ELR (cell line): ENCODE data around the gene RETSAT.
"Not testable (repeated sequence)": the region's sequence is repeated elsewhere in the genome, so short reads cannot be mapped to it uniquely, and the experiment has no call there.

Experiments used
- DNase-seq: peaks from one replicate; pipeline ENCODE4 v3.0.0-alpha.2; 2015; ENCODE audit warnings: low read depth

Gene RETSAT

DNA sequence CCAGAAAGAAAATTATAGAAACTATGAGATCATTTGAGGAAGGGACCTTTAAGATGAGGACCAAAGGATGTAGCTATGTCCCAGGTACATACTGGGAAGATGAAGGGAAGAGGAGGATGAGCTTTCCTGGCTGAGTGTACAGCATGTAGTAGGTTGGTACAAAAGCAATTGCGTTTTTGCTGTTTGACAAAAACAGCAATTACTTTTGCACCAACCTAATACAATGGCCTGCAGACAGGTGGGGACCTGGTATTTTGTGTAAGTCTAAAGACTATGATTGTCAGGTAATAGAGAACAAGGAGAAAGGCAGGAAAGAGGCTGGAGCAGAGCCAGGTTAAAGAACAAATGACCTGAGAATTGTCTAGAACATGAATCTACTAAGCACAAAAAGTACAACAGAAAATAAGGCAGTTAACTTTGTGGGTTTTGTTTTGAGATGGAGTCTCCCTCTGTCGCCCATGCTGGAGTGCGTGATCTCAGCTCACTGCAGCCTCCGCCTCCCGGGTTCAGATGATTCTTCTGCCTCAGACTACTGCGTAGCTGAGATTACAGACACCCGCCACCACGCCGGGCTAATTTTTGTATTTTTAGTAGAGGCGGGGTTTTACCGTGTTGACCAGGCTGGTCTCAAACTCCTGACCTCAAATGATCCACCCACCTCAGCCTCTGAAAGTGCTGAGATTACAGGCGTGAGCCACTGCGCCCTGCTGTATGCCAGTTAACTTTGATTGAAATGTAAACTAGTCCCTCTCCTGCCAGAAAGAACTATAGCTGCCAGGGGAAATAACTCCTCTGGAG is 23.3 kb downstream of the RETSAT start:
- DNase-seq, result no peak

DNA sequence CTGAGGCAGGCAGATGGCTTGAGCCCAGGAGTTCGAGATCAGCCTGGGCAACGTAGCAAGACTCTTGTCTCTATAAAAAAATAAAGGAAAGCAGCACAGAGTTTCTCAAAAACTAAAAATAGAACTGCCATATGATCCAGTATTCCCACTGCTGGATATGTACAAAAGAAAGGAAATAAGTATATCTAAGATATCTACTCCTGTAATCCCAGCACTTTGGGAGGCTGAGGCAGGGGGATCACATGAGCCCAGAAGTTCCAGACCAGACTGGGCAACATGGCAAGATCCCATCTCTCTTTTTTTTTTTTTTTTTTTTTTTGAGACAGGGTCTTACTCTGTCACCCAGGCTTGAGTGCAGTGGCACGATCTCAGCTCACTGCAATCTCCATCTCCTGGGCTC is 24.6 kb downstream of the RETSAT start:
- DNase-seq, result not testable (repeated sequence)

DNA sequence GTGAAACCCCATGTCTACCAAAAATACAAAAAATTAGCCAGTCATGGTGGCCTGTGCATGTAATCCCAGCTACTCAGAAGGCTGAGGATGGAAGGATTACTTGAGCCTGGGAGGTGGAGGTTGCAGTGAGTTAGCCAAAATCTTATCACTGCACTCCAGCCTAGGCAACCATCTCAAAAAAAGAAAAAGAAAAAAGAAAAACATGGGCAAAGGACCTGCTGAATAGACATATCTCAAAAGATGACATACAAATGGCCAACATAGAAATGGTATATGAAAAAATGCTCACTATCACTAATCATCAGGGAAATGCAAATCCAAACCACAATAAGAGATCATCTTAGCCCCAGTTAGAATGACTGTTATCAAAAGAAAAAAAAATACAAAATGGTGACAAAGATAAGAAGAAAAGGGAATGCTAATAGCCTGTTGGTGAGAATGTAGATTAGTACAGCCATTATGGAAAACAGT is 25.1 kb downstream of the RETSAT start:
- no peak for DNase-seq

DNA sequence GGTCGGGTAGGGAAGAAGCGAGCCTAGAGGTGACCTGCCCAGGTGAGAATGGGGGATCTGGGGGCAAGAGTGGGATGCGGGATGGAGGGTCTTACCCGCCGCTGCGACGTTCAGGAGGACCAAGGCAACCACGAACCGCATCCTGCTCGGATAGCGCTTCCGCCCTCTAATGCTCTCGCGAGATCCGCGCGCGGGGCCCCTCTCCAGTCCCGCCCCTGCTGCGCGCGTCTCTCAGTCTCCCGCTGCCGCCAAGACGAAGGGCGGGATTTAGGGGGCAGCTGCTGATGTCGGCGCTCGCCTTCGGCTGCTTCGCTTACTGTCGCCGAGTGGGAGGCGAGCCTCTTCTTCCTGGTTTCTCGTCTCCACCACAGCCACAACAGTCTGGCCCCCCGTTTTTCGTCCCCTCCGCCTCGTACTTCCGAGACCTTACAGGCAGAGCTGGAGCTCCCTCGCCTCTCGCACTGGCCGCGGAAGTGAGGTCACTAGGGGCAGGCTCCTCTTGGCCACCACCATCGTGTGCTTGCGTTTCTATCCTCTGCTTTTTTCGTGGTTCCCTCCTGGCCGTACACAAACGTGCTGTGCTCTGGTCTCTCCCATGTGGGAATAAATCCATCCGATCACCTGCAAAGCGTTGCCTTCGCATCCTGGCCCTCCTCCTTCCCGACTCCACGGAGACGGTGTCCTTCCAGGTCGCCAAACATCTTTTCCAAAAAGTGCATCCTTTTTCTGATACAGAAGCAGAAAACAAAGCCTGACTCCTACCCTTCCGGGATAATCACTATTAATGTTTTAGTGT is 26.3 kb downstream of the RETSAT start, which contains the start of gene TGOLN2:
TSS of gene TGOLN2 (minus strand) at position 168 of the 796 bp plus-strand sequence. CDS start at position 141, 27 bp downstream.
- DNase-seq, result peak; percentile 95

DNA sequence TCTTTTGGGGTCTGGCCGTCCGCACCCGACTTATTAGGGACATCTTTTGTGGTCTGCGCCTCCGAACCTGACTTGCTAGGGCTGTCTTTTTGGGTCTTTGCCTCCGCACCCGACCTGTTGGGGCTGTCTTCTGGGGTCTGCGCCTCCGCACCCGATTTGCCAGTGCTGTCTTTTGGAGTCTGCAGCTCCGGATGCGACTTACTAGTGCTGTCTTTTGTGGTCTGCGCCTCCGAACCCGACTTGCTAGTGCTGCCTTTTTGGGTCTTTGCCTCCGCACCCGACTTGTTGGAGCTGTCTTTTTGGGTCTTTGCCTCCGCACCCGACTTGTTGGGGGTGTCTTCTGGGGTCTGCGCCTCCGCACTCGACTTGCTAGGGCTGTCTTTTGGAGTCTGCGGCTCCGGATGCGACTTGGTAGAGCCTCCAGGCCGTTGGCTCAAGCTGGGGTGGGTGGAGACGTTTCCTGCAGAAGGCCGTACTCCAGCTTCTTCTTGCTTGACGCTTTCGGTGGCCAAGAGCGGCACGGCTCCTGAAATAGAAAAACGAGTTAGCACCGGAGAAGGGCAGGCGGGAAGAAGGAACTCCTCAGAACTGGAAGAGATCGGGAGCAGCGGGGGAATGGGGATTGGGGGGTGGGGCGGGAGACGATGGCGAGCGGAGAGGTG is 27.0 kb downstream of the RETSAT start:
- DNase-seq, result peak; percentile 62

DNA sequence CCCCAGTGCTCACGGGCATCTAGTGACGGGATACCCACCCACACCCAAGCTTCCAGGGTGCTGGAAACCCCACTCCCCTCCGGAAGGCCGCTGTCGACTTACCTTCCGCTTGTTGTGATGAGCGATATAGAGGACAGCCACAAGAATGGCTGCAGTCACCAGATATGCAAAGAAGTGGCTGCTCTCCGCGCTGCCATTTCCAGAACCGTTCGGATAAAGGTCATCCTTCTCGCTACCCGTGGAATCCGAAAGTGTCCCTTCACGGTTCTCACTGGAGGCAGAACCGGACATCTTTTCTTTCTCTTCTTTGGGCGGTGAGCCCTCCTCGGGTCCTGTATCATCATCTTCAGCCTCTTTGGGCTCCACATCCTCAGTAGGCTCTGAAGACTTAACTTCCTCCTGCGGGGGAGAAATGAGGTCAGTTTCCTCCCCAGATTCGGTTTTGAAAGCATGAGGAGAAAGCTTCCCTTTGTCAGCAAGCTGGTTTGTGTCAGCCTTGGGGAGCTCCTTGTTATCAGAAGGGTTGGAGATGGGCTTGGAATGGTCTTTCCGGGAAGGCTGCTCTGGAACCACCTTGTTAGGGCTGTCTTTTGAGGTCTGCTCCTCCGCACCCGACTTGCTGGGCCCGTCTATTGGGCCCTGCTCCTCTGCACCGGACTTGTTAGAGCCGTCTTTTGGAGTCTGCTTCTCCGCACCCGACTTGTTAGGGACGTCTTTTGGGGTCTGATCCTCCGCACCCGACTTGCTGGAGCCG is 27.7 kb downstream of the RETSAT start:
- DNase-seq, result peak; percentile 52

DNA sequence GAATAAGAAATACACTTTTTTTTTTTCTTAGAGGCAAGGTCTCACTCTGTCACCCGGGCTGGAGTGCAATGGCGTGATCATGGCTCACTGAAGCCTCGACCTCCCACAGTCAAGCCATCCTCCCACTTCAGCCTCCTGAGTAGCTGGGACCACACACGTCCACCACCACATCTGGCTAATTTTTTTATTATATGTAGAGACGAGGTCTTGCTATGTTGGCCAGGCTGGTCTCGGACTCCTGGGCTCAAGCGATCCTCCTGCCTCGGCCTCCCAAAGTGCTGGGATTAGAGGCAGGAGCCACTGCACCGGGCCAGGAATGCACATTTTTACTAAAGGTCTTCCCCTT is 28.9 kb downstream of the RETSAT start:
- no peak for DNase-seq

DNA sequence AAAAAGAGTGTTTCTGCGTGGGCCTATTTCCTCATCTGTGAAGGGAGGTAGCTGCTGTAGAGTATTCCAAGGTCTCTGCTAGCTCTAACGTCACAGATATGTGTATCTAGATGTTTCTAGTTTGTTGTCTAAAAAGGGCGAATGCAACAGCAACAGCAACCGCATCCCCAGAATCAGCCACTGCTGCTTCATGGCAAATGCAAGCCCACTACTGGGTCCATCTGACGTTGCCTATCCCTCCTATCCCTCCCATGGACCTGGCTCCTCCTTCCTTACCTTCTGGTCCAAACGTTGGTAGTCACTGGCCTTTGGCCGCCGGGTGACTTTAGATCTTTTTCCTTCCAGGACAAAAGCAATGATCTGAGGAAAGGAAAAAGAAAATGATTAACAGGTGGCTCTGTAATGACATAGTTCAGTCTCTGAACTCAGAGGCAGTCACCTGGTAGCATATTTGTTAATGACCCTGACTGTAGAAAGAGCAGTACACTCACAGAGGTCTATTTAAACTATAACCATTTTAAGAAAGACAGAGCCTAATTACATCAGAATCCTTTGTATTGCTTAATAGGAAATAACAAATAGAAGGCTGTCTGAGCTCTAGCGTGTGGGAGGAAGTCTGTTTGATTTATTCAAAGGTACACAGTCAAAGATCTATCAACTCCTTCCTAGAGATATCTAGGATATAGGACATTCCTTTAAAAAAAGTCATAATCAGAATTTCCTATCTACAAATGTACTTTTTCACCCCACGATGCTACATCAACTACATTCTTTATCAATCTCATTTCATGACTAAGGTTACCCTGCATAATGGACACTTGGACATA is 29.5 kb downstream of the RETSAT start:
- DNase-seq, result peak; percentile 18

DNA sequence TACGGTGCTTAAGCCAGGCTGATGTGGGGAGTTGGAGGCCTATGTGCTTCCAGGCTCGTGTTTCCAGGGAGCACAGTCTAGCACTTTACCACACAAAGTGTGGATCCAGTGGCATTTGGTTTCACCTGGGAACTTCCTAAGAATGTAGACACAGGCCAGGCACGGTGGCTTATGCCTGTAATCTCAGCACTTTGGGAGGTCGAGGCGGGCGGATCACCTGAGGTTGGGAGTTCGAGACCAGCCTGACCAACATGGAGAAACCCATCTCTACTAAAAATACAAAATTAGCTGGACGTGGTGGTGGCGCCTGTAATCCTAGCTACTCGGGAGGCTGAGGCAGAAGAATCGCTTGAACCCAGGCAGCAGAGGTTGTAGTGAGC is 30.4 kb downstream of the RETSAT start:
- not testable (repeated sequence) for DNase-seq

DNA sequence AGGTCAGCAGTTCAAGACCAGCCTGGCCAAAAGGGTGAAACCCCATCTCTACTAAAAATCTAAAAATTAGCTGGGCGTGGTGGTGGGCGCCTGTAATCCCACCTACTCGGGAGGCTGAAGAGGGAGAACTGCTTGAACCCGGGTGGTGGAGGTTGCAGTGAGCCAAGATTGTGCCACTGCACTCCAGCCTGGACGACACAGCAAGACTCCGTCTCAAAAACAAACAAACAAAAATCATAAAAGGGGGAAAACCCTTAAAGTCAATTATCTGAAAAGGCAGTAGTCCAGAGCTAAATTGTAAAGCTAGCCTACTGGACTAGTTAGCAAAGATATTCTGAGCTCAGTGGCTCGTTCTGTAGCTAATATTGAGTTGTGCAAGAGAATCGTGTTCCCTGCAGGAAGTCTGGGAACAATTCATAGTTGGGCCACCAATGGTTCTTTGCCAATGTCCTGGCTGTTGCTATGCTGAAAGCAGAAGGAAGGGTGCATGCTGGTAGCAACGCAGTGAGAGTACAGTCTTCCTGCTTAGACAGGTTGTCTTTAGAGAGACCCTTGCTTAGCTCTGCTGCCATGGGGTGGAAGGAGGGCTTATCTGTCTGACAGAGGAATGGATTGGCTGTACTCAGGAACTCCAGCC is 30.9 kb downstream of the RETSAT start:
- no peak for DNase-seq

DNA sequence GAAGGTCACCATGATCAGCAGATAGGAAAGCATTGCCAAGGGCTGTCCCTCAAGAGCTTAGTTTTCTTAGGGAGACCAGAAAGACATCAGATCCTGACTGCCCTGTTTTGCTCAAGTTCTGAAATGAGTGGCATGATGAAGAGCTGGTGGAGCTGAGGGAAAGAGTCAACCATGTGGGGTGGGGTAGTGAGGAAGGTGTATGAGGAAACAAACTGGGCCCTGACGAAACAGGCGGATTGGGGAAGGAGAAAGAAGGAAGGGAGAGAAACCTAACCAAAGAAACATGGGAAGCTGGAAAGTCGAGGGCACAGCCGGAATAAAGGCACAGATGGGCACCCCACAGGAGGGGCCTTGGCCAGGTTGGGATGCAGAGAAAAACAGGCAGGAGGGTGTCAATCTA is 34.5 kb downstream of the RETSAT start:
- no peak for DNase-seq

DNA sequence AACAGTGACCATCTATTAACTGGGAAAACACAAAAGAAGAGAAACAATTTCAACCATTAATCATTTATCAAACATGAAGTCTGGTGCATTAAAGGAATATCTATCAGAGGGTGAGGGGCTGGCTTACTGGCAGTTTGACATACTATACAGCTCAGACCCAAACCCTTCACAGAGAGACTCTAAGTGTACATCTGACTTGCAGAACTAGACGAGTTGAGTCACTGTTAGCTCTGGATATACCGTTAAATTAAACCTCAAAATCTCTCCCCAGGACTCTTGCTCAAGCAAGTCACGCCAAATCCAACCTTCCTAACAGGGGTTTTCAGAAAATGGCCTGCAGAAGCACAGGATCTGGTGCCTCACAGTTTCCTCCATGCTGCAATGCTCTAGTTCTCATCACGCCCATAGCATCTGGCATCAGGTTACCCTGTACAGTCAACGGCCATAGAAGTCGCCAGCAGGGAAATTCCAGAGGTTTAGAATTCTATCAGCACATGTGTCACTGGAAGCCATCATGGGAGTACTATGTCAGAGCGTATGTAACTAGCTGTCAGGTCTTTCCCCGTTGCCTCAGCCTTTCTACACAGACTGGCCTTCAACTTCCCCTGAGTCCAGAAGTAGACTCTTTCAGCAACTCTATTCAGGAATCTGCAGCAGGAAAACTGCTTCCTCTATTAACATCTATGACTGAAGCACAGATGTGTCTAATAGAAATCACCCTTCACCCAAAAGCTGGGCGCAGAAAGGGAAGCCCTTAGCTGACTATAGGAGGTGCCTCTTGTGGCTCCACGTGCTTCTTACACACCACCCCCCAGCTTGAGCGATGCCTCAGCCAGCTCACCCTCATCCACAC is 35.9 kb downstream of the RETSAT start:
- peak; percentile 84 for DNase-seq

DNA sequence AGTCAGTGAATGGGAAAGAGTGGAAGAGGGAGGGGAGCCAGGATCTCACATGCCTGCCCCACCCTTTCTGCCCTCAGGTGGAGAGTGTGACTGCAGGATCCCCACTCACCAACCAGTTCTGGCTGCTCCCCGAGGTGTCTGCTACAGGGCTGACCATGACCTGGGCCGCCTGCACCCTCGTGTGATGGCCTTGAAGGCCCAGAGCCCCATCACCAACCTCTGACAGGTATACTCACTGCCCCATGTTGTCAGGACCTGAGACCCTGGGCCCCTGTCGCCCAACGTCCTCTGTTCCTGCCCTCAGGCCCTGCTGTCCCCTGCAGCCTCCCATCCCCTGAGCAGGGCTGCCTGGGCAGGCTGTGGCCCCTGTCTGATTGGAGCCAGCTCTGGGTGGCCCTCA is 38.4 kb downstream of the RETSAT start:
- DNase-seq, result not testable (repeated sequence)

DNA sequence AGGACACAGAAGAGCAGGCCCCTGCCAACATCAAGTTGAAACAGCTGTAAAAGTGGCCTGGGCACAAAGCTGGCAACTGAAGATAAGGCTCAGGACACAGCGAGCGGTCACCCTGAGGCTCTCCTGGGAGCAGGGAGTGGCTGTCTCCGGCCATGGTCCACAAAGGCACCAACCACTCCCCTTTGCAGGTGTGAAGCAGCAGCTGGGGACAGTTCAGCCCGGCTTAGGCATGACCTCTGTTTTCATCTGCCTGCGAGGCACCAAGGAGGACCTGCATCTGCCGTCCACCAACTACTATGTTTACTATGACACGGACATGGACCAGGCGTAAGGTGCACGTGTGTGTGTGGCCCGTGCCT is 39.5 kb downstream of the RETSAT start:
- DNase-seq, result no peak

DNA sequence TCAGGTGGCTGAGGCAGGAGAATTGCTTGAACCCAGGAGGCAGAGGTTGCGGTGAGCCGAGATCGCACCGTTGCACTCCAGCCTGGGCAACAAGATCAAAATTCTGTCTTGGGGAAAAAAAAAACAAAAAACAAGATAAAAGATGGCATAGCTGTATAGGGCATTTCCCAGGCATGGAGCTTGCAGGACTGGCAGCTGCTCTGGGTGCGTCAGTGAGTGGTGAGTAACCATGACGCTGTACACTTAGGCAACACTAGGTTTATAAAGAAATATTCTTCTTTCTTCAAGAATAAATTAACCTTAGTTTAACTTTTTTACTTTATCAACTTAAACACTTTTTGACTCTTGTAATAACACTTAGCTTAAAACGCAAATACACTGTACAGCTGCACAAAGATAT is 41.9 kb downstream of the RETSAT start:
- peak; percentile 84 for DNase-seq

DNA sequence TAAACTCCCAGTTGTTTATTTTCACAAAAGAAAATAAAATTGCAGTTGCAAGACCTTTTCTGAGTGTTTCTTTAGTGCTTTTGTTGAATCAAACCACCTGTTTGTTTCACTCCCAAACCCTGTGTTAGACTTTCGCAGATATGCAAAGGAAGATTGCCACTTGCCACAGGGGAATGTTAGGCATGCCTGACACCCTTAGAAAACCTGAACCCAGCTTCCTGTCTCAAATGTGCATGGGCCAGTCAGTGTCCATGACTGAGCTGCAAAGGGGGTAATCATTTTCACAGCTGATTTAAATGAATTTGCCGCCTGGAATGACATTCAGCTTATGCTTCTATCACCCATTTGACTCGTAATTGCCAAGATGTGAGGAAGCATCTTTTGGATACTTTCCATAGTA is 44.0 kb downstream of the RETSAT start:
- DNase-seq, result no peak

DNA sequence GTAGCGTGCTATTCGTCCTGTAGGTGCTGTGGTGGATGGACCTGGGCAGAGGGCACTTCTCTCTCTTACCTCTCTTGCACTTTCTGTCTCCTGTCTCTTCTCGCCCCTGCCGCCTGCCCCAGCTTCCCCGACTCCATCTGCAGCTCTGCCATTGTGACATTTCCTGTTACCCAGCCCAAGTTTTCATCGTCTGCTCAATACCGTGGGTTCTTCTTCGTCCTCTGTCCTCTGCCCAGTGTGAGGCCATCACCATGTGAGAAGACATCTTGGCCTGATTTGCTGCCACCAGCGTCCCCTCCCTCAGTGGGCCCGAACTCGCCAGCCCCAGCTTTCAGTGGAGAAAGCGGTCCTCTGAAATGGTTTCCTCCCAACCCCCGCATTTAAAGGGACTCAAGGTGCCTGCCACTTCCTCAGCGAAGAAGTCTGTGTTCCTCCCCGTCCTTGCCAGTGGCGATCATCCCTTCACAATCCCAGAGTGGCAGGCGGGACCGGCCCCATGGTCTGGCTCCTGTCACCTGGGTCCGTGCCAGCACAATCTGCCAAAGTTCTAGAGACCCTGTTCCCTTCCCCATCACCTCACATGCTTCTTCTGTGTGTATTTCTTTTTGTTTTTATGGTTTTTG is 44.5 kb downstream of the RETSAT start:
- DNase-seq, result no peak

DNA sequence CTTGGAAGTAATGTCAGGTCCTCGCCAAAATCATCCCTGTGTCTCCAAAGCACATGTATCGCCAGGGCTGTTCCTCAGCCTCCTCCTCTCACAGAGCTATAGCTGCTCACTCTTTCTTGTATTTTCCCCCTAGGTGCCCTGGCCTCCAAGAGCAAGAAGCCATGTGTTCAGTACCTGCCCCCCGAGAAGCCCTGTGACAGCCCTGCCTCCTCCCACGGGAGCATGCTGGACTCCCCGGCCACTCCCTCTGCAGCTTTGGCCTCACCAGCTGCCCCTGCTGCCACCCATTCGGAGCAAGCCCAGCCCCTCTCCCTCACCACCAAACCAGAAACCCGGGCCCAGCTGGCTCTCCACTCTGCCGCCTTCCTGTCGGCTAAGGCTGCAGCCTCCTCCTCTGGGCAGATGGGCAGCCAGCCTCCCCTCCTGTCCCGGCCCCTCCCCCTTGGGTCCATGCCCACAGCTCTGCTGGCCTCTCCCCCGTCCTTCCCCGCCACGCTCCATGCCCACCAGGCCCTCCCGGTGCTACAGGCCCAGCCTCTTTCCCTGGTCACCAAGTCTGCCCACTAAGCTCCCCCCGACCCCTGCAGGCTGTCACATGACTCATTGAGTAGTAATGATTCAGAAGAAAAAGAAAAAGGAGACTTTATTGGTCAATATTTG is 45.3 kb downstream of the RETSAT start:
- peak; percentile 59 for DNase-seq

DNA sequence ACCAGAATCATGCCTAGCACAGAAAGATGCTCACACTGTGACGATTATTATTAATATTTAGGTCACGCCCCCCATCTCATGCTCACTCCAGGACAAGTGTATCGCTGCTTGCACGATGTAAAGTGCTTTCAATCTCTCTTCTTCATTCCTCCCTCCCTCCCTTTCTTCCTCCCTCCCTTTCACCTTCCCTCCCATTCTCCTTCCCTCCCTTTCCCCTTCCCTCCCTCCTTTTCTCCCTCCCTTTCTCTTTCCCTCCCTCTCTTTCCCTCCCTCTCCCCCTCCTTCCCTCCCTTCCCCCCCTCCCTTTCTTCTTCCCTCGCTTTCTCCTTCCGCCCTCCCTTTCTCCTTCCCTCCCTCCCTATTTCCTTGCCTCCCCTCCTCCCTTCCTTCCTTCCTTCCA is 46.1 kb downstream of the RETSAT start:
- DNase-seq, result no peak
